Measurements from ENCODE around the gene CHST15.

Gene CHST15, protein sequence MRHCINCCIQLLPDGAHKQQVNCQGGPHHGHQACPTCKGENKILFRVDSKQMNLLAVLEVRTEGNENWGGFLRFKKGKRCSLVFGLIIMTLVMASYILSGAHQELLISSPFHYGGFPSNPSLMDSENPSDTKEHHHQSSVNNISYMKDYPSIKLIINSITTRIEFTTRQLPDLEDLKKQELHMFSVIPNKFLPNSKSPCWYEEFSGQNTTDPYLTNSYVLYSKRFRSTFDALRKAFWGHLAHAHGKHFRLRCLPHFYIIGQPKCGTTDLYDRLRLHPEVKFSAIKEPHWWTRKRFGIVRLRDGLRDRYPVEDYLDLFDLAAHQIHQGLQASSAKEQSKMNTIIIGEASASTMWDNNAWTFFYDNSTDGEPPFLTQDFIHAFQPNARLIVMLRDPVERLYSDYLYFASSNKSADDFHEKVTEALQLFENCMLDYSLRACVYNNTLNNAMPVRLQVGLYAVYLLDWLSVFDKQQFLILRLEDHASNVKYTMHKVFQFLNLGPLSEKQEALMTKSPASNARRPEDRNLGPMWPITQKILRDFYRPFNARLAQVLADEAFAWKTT

DNA sequence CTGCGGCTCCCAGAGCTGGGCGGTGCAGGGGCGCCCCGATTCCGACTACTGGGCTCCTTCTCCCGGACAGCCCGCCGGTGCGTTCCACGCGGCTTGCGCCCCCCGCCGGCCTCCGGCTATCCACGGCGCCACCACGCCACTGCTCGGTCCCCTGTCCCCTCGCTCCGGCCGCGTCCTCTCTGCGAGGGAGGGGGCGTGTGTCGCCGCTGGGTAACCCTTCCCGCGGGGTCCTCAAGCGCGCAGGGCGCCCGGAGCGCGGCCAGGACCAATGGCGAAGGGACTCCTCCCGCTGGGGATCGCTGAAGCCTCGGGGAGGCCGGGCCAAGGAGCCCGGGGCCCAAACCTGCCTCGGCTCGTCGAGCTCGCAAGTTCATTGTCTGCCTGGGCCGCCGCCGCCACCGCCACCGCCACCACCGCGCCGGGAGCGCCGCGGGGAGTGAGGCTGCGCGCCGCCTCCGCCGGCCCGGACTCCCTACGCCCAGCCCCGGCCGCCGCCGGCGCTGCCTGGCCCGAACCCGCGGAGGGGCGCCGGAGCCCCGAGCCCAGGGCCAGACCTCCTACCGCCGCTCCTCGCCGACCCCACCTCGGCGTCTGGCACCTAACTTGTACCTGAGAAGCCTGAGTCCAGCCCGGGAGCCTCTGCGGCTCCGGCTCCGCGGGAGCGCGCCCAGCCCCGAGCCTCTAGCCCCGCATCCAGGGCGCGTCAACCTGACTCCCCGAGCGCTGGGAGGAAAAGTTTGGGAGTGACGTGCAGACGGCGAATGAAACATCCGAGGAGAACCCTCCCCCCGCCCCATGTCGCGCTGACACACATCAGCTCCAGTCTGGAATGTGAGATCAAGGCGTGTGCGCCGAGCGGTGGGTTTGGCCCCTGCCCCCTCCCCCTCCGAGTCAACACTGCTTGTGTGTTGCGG is at the start of gene CHST15:
TSS of gene CHST15 (minus strand) at position 739 of the 914 bp plus-strand sequence. CDS start 47,386 bp downstream, outside the sequence.
- peak in 1 of 4 experiments; percentile 7 for DNase-seq

DNA sequence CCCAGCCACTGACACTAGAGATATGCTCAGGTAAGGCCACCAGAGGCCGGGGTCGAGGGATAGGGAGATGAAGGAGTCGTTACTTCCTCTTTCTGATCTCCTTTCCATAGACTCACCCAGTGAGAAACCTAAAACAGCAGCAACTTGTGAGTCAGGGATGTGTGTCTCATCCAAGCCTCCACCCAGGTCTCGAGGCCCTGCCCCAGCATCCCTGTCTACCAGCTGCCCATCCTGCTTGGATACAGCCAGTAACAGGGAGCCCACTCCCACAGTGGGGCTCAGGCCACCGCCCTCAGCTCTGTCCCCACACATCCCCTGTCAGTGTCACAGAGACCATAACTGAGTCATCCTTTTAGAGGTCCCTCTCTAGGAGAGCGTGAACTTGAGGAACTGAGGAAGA is 49.6 kb upstream of the CHST15 start:
- DNase-seq = no peak

DNA sequence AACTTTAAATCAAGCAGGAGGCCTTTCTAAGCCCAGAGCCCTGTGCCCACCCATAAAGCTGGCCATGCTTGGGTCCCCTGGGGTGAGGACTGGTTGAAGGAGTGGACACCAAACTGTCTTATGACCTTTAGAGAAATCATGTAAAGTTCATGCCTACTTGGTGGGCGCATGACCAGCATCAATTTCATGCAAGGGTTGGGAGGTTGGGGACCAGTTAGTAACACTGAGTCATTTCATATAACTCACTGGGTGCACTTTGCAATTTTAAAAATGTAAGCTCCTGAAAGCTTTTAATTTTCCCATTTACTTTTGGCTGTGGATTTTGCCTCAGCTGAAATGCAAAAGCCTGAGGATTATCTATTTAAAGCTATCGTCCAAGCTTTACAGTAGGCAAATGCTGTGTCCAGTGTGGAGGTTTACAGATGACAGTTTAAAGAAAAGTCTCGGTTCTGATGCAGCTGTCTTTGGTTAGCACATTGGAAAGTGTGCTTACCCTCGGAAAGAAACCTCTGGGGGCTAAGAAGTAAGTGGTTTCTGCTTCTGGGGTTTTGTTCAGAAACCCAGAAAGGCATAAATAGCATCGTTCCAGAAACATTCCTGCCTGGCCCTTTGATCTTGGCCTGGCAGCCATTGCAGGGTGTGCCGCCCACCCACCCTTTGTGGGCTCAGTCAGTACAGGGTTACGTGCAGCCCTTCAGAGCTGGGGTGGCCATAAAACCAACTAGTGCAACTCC is 48.8 kb upstream of the CHST15 start:
- no peak for DNase-seq

DNA sequence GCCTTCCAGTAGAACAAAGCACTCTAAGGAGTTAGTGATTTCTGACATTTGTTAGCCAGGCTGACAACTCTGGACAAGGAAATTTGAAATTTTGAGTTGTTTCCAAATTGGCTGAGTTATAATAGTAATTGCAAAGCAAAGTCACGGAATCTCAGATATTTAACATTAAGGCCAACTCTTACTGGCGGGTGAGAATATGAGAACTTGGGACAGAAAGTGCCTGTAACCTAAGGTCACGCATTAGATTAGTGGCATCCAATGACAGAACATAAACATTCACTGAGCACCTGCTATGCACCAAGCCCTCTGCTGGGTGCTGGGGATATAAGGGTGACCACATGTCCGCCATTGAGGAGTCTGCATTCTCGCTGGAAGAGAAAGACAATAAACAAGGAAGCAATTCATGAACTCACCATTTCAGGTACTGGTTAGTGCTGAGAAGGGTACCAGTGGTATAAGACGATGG is 45.5 kb upstream of the CHST15 start:
- no peak for DNase-seq

DNA sequence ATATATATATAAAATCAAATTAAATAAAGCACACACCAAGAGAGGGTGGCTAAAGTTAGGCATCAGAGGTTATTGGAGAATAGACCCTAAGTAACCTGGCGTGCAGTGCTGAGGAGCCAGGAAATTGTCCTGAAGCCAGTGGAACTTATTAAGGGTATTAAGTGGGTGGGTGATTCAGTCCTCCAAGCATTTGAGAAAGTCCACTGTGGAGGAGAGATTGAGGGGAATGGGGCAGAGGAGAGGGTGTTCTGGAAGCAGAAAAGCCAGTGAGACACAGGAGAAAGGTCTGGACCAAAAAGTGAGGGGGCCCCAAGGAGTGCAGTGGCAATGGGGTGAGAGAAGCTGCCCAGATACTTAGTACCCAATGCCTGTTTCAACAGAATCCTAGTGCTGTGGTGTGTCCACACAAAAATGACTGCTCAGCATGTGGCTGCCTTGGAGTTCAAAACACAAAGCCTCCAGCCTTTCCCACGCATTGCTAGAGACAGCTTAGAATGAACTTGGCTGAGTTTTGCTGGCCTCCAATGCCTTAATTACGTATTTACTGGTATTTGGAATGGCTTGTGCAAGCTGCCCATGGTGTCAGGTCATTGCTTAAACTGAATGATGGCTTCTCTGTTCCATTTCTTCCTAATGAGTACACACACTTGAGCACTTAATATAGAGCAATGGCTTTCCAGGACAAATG is 44.9 kb upstream of the CHST15 start:
- DNase-seq = no peak

DNA sequence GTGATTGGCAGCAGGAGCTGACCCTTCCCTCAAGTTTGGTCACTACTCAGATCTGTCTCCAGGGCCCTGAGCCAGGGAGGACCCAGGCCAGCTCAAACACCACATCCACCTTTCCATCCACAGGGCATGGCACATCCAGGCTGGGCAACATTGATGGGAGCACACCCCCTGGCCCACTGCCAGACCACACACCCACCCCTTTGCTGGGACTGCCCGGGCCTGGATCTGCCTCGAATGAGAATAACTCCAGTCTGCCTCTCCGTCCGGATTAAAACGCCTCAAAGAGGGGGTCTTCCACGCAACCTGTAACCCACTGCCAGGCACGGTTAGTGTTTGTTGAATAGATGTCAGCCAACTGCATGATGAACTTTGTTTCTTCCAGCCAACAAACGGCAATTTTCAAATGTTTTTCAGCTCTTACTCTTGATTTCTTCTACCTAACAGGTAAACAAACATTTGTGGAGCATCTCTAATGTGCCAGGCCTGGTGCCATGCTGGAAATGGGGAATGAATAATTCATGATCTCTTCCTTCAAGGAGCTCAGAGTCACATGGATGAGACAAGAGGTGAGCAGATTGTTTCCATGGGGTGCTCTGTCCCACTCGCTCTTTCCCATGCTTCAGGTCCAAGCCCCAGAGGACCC is 41.0 kb upstream of the CHST15 start:
- DNase-seq = no peak

DNA sequence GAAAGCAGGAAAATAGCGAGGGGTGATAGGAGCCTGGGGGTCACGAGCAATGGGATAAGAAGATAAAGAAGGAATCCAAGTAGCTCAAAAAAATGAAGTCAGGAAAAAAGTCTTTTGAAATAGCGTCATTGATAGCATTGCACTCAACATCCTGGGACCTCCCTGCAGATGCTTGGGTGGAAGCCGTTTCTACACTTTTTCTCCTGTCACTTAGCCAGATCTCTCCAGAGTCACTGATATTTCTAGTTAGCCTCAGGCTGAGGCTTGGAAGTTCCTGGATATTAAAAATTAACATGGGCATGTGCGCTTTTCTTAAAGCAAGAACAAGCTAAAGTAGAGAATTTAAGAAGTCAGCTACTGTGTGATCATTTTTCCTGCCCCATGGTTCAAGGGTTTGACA is 39.5 kb upstream of the CHST15 start:
- DNase-seq = no peak

DNA sequence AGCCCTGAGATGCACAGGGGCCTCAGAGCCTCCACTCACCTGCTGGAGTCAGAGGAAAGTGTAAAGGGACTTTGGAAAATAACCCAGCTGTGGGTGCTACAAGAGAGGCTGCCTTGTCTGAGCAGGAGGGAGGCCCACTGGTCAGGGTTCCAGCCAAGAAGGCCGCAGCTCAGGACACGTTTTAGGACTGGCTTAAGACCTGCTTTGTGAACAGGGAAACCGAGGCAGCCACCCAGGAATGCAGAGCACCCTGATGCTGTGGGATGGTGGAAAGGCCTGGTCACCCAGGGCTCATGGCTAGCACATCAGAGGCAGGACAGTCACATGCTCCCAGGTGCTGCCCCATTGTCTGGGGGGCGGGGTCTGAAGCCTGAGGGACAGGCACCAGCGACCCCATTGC is 38.9 kb upstream of the CHST15 start:
- no peak for DNase-seq

DNA sequence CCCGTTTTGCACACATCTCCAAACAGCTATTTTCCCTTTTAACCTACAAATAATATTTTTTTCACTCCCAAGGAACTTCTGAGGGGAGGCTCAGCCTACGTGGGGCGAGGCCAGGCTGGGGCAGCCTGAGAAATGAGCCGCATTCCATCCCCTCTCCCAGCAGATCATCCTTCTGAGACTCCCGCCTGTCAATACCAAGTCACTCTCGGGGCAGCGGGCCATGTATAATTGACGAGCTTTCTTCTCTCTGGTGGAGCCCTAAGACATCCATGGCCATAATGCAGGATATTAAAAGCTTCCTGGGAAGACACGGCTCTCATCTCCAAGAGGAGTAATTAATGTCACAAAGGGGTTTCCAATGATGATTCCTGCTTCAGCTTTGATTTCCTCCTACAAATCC is 37.8 kb upstream of the CHST15 start:
- DNase-seq = no peak

DNA sequence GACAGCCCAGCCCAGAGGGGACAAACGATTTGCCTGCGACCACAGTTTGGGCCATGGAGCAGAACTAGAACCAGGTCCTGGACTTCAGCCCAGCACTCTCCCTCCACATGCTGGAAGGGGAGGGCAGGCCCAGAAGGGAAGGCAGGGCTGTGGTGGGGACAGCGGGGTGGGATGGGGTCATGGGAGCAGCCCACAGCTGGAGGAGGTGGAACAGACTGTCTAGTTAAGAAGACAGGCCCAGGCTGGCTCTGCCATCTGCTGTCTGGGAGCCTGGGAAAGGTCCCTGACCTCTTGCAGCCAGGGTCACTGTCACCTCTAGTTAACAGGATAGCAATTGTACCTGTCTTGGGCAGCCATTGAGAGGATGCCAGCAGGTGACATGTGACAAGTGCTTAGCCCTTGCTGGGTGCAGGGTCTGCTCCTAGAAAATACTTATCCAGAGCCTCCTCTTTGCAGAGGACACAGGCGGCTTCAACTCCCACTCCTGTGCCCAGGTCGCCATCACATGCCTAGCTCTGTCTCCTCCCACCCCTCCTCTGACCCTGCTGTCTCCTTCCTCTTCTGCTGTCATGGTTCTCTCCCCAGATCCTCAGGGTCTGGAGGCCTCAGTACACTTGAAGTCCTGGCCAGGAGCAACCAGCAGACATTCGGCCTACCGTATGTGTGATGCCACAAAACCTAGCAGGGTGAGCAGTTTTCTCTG is 37.0 kb upstream of the CHST15 start:
- DNase-seq = no peak

DNA sequence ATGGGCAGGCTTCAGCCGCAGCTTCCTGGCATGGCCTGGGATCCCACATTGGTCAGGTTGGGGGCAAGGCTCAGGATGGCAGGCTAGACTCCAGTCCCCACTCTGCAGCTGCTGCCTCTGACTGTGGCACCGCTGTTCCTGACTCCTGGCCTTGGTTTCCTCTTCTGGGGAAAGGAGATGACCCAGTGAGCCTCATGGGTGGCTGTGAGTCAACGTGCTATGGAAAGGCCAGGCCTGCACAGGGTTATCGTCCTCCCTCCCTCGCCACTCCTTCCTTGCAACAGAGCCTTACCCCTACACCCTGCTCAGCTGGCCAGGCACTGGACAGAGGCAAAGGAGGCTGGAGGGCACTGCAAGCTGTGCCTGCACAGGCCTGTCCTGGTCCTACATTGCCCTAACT is 36.1 kb upstream of the CHST15 start:
- no peak for DNase-seq

DNA sequence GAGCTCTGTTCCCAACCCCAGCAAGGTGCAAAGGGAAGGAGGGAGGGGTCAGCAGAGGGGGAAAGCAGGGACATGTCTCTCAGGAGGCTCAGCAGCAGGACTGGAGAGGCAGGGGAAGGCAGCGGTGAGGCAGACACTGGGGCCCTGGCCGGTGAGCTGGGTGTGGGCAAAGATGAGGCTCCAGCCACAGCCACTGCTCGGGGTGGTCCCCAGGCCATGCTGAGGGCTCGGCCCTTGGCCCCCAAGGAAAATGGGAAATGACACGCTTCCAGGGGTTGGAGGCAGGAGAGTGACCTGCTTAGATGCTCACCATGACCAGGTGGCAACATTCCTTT is 35.4 kb upstream of the CHST15 start:
- no peak for DNase-seq

DNA sequence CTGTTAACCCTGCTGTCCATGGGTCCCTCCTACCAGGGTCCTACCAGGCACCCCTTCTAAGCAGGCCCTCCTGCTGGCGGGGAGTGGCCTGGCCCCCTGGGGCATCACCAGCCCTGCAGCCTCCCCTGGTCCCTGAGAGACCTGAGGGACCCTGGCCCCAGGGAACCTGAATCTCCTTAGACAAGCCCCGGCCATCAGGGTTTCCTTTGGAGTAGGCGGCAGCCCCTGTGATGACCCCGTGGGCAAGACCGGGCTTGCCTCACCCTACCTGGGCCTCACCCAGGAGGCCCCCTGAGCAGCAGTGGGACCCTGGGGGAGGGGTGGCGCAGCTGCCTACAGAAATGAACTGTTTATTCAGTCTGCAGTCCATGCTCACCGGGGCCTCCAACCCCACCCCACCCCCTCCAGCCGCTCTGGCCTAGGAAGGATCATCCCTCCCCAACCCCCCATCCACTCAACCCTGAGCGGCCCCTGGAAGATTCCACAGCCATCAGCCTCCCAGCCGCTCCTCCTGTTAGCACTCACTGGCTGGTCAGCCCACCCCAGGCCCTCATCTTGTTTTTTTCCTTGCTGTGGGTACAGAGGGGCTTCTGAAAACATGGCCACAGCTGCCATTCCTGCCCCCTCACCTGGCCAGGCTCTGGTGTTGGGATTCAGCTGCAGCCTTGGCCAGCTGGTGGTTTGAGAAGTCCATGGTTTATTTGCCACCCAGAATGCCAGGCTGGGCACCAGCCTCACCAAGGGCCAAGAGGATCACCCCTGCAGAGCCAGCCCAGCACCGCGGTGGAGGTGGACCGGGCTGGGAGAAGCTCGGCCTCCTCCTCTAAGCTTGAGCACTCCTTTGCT is 34.8 kb upstream of the CHST15 start:
- no peak for DNase-seq

DNA sequence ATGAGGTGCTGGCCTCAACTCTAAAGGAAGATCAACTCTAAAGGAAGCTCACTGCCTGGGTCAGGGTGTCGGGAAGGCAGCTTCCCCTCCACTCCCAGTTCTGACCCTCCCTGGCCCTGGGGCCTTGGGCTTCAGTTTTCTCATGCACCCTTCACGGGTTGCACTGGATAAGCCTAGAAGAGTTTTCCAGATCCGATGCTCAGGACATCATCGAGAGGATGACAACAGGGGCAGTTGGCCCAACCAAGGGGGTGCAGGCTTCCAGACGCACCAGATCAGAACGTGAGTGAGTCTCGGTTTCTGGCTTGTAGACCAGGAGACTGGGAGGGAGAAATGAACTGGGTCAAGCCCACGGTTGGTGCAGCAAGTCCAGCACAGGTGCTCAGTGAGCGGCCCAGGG is 34.2 kb upstream of the CHST15 start:
- DNase-seq = no peak

DNA sequence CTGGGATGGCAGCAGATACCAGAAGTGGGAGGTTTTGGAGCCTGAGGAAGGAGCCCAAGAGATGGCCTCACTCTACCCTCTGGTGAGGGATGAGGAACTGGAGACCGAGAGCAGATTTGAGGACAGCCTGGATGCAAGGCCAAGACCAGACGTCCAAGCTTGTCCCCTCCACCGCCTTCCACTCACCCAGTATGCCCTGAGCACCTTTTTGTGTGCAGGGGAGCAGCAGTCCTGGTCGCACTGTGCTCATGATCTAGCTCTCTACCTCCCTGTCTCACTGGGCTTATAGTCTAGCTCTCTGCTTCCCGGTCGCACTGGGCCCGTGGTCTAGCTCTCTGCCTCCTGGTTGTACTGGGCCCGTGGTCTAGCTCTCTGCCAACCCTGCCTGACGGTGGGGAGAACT is 33.6 kb upstream of the CHST15 start:
- DNase-seq = no peak

DNA sequence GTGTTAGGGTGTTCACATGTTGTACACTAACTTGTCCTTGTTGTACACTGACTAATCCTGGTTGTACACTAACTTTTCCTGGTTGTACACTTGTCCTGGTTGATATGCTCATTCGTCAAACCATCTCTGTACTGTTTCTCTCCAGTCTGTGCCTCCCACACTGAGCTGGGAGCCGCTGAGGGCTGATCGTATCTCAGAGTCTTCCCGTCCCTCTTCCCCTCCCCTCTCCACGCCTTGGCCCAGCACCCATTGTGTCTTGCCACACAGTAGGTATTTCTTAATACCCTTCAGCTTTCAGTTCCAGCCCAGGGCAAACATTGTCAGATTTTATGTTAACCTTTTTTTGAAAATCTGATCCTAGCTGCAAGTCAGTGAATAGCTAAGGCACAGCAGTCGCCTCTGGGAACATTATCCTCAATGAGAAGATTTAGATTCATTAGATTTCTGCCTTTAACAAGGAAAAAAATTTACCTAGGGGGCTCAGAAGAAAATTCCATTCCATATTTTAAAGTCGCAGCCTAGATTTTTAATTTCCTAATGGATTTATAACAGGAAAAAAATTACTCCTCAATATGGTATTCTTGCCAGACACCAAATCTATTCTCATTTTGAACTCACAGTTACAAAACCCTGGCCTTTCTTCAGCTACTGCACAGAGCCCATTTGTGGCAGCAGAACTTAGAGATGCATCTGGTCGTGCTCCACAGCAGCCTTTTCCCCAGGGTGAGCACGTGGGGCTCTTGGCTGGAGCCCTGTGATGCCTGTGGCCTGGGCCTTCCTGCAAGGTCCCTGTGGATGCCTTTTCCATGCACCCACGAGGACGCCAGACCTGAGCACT is 33.0 kb upstream of the CHST15 start:
- no peak for DNase-seq

DNA sequence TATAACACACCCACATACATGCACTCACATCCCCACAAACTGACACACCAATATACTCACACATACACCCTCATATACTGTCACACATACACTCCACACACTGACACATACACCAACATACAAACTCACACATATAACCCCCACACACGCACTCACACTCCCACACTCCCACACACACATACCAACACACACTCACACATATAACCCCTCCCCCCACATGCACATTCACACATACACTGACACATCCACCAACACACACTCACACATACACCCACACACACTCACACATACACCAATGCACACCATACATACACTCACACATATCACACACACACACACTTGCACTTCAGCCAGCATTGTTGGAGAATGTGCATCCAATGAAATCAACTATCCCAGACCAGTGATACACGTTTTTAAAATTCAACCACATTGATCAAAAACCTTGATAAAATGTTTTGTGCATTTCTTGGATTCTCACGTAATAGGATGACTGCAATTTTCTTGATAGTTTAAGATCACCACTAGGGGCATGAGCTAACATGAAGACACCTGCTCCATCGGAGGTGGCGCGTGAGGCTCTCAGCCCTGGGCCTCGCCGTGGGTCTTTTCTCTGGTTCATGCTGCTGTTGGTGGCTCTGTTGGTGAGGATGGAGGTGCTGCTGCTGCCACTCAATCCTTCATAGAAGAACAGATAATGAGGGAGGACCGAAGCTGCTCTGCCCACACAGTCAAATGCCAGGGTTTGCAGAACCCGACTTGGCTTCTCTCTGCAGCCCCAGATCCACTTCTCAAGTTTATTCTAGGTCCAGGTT is 32.1 kb upstream of the CHST15 start:
- DNase-seq = no peak

DNA sequence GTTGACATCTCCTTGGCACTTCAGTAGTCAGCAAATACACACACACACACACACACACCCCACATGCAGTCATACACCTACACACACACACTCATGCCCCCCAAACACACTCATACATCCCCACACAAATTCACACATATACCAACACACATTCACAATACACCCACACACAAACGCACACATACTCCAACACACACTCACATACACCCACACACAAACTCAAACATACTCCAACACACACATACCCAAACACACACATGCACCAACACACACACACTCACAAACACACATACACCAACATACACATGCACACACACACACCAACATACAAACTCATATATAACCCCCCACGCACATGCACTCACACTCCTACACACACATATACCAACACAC is 31.4 kb upstream of the CHST15 start:
- no peak for DNase-seq

Measured in activated naive CD4-positive, alpha-beta T cell (primary cell).